GM12873 (cell line): ENCODE data around the gene BEND7.

Source experiments
- CTCF ChIP-seq: IDR thresholded peaks from 2 replicates; pipeline ENCODE4 v1.5.1; 2012; ENCODE audit warnings: low read depth, mild to moderate bottlenecking, moderate library complexity, low read length, control low read depth; ENCODE audit not compliant: insufficient read depth; ENCODE audit errors: missing control alignments

Gene BEND7

GRCh38 chr10:13449296-13449695 lies 79.5 kb downstream of the BEND7 start:
- no peak for TF ChIP-seq CTCF

GRCh38 chr10:13448216-13448615 lies 80.6 kb downstream of the BEND7 start:
- no peak for TF ChIP-seq CTCF

- no peak for TF ChIP-seq CTCF
Measured at GRCh38 chr10:13445656-13446400, 83.0 kb downstream of the BEND7 start.

GRCh38 chr10:13441476-13441875 lies 87.3 kb downstream of the BEND7 start:
- no peak for TF ChIP-seq CTCF

GRCh38 chr10:13440185-13441061 lies 88.4 kb downstream of the BEND7 start:
- TF ChIP-seq CTCF: peak; percentile 88

- TF ChIP-seq CTCF: no peak
Measured at GRCh38 chr10:13439313-13440184, 89.3 kb downstream of the BEND7 start.
